Measurements from ENCODE around the gene SYNGR1. TPM values are rescaled to one million over a fixed set of nuclear protein-coding genes. Genes with fewer than 3 reads are reported as not detected.
A peak's percentile ranks its signal among the peaks of the same experiment; 100 is the strongest.

The SYNGR1 gene
- total and polyA plus RNA-seq, 9 donors, result 13.1 to 104 (median 74.7) TPM

DNA sequence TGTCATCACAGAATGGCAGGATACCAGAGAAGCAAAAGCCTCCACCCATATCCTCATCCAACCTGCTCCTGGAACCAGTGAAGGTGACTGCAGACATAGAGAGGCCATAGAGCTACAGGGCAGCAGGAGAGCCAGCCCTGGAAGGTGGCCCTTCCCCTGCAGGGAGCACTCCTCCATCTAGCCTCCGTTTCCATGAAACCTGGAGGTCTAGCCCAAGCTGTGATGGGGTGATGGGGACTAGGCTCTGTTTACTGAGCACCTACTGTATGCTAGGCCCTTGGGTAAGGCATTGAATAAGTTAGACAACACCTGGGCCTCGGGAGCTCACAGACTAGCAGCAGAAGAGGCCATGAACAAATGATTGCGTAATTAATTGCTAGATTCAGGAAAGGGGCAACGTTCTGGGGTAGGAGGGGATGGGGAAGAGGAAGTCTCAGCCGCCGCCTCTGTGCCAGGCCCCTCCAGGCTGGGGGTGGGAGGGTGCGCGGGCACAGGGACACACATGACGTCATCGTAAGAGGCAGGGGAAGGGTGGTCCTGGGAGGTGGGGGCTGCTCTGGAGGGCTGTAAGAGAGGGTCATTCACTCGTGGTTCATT lies 784 bp upstream of the SYNGR1 start:
- 14 to 17% (median 15%) methylated on average over 11 of the region's 11 CpGs for WGBS, 3 donors
- Histone ChIP-seq H3K9me3 (no peaks in the 10 kb centered on the region), H3K4me3 (peak overlapping the region; percentile 64), H3K27ac (peak overlapping the region; percentile 65 to 88), H3K27me3 (no peaks in the 10 kb centered on the region), H3K36me3 (no peaks in the 10 kb centered on the region), H3K4me1 (ENCODE audit: insufficient read depth) (peaks cover 9% of the 10 kb centered on the region)
- intact Hi-C loops (cut with DNase I), result loop anchor here in 1 of 4 donors (10.0 kb wide), 1 partner anchor 176 kb away; the partner anchor contains the start of gene ATF4
- DNase-seq, result peak; percentile 43 to 73 (median 66)
- TF ChIP-seq, protein P1, sequence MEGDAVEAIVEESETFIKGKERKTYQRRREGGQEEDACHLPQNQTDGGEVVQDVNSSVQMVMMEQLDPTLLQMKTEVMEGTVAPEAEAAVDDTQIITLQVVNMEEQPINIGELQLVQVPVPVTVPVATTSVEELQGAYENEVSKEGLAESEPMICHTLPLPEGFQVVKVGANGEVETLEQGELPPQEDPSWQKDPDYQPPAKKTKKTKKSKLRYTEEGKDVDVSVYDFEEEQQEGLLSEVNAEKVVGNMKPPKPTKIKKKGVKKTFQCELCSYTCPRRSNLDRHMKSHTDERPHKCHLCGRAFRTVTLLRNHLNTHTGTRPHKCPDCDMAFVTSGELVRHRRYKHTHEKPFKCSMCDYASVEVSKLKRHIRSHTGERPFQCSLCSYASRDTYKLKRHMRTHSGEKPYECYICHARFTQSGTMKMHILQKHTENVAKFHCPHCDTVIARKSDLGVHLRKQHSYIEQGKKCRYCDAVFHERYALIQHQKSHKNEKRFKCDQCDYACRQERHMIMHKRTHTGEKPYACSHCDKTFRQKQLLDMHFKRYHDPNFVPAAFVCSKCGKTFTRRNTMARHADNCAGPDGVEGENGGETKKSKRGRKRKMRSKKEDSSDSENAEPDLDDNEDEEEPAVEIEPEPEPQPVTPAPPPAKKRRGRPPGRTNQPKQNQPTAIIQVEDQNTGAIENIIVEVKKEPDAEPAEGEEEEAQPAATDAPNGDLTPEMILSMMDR (IDR thresholded peaks at IDR 0.05), result no peak
- TF ChIP-seq EP300 (IDR thresholded peaks at IDR 0.05) (no peak), POLR2A (IDR thresholded peaks at IDR 0.05) (no peak)

DNA sequence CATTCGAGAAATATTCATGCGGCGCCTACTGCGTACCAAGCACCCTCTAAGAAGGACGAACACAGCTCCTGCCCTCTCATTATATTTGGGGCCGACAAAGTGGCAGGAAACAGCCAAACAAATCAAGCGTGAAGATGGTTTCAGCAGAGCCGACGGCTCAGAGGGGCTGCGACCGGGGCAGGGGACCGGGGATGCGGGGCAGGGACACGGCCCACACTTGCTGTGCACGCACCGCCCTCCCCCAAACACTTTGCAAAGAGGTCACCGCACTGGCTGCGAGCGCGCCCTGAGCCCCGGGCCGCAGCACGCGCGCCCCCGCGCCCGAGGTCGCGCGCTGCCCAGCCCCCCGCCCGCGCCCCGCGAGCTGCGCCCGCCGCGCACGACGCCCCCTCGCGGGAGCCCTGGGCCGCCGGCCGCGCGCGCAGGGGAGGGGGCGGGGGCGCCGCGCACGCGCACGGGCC lies 255 bp upstream of the SYNGR1 start:
- H3K27ac ChIP-seq, result peak overlapping the region; percentile 65 to 88
- intact Hi-C loops (cut with DNase I), result loop anchor here in 1 of 4 donors (10.0 kb wide), 1 partner anchor 175 kb away; the partner anchor contains the start of gene ATF4
- H3K4me3 ChIP-seq, result peak overlapping the region; percentile 90
- no peaks in the 10 kb centered on the region for H3K27me3 ChIP-seq
- H3K36me3 ChIP-seq, result no peaks in the 10 kb centered on the region
- TF ChIP-seq, protein P1 (IDR thresholded peaks at IDR 0.05), result no peak
- TF ChIP-seq EP300 (IDR thresholded peaks at IDR 0.05) (no peak), POLR2A (IDR thresholded peaks at IDR 0.05) (no peak)
- H3K4me1 ChIP-seq (ENCODE audit: insufficient read depth), result peaks cover 9% of the 10 kb centered on the region
- 1 to 2% (median 1%) methylated on average over 13 to 57 of the region's 57 CpGs for WGBS, 3 donors
- DNase-seq, result peak; percentile 59 to 78 (median 77)
- H3K9me3 ChIP-seq, result no peaks in the 10 kb centered on the region

DNA sequence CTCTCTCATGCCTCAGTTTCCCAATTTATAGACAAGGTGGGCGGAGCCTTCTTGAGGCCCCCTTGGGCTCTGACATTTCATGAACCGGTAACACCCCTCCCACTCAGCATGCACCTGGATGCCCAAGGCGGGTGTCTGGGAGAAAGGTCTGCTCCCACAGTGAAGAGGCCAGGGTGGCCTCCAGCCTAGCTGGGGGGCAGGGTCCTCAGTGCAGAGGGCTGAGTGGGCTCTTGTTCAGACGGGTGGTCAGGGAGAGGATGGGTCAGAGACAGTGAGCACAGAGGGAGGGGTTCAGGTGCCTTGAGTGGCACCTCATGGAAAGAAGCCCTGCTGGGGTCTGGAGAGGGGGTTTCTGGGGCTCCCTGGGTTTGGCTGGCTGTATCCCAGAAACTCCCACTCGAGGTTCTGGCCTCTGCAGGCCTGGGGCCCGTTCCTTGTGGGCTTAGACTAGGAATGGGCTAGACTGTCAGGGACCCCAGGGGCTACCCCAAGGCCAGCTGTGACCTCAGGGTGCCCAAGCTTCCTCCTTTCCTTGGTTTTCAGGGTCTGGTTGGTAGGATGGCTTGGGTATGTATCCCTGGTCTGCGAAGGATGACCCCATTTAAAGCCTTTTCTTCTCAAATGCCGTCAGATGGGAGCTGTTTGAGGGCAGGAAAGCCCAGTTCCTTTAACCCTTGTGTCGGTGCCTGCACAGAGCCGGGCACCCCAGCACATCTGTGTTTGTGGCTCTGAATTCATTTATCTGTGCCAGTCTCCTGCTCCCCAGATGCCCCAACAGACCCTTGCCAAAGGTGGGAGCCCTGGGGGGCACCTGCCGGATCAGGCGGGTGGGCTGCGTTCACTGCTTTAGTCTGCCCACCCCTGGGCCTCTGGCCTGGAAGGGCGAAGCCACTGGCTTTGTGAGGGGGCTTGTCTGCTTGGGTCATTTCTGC lies 1.2 kb downstream of the SYNGR1 start:
- DNase-seq, result no peak
- Histone ChIP-seq H3K4me3 (peak overlapping the region; percentile 90), H3K4me1 (ENCODE audit: insufficient read depth) (peaks cover 9% of the 10 kb centered on the region), H3K27ac (peak overlapping the region; percentile 87 to 92), H3K36me3 (no peaks in the 10 kb centered on the region), H3K27me3 (no peaks in the 10 kb centered on the region), H3K9me3 (no peaks in the 10 kb centered on the region)
- no peak for TF ChIP-seq EP300 (IDR thresholded peaks at IDR 0.05)
- TF ChIP-seq POLR2A (IDR thresholded peaks at IDR 0.05), result no peak
- WGBS, 3 donors, result 42 to 58% (median 56%) methylated on average over 14 of the region's 14 CpGs
- intact Hi-C loops (cut with DNase I), result no loop called here

- intact Hi-C loops (cut with DNase I), result no loop called here
- no peak for DNase-seq
- Histone ChIP-seq H3K4me1 (ENCODE audit: insufficient read depth) (peaks cover 9% of the 10 kb centered on the region), H3K4me3 (no peak overlapping the region), H3K9me3 (no peaks in the 10 kb centered on the region), H3K36me3 (no peaks in the 10 kb centered on the region), H3K27me3 (no peaks in the 10 kb centered on the region), H3K27ac (peak overlapping the region in 1 of 2 donors; percentile 87)
- 62 to 77% (median 65%) methylated on average over 8 of the region's 8 CpGs for WGBS, 3 donors
- no peak for TF ChIP-seq EP300 (IDR thresholded peaks at IDR 0.05)
- no peak for TF ChIP-seq POLR2A (IDR thresholded peaks at IDR 0.05)
- TF ChIP-seq, protein P1 (IDR thresholded peaks at IDR 0.05), result no peak
These were observed 2.0 kb downstream of the SYNGR1 start for GRCh38 chr22:39351689-39352214.
